HepG2 (cell line): ENCODE measurements around the gene BCLAF1. TPM values are rescaled to one million over a fixed set of nuclear protein-coding genes. Genes with fewer than 3 reads are reported as not detected.

Source experiments
- CSRNP1 ChIP-seq: sonication (generic); formaldehyde crosslinking; IDR thresholded peaks from 2 replicates; pipeline ENCODE4 v1.8.1; 2023; ENCODE audit warnings: mild to moderate bottlenecking, missing genetic modification reagents
- E2F5 ChIP-seq: sonication (generic); formaldehyde crosslinking; conservative IDR thresholded peaks from 2 replicates; pipeline ENCODE4 v1.4.0; 2020; ENCODE audit warnings: missing genetic modification reagents
- ETV6 ChIP-seq: sonication (generic); formaldehyde crosslinking; conservative IDR thresholded peaks from 2 replicates; pipeline ENCODE4 v1.4.0; 2020; ENCODE audit warnings: missing genetic modification reagents
- GPN1 ChIP-seq: sonication (generic); formaldehyde crosslinking; IDR thresholded peaks from 2 replicates; pipeline ENCODE4 v1.5.1; 2020; ENCODE audit warnings: missing genetic modification reagents, borderline replicate concordance
- JUNB ChIP-seq: sonication (generic); formaldehyde crosslinking; IDR thresholded peaks from 2 replicates; pipeline ENCODE4 v1.8.0; 2022; ENCODE audit warnings: missing genetic modification reagents, mild to moderate bottlenecking, borderline replicate concordance
- KAT7 ChIP-seq: IDR thresholded peaks from 2 replicates; pipeline ENCODE4 v1.6.1; 2018; ENCODE audit warnings: borderline replicate concordance, missing compliant biosample characterization
- LCORL ChIP-seq, 2 experiments: fragments of 450-650 bp in 1 of 2; sonication (generic) in 1 of 2; formaldehyde crosslinking in 1 of 2; IDR thresholded peaks; 2 replicates each; pipeline versions ENCODE4 v1.5.0 to v1.6.1; 2017 to 2020; ENCODE audit warnings: antibody characterized with exemption in 1 of 2, missing genetic modification reagents in 1 of 2
- MTA3 ChIP-seq: sonication (generic); formaldehyde crosslinking; IDR thresholded peaks from 2 replicates; pipeline ENCODE4 v1.4.0; 2020; ENCODE audit warnings: missing genetic modification reagents
- PITX1 ChIP-seq: sonication (generic); formaldehyde crosslinking; IDR thresholded peaks from 2 replicates; pipeline ENCODE4 v1.5.1; 2020; ENCODE audit warnings: mild to moderate bottlenecking, missing genetic modification reagents
- RFX3 ChIP-seq: IDR thresholded peaks from 2 replicates; pipeline ENCODE4 v1.6.1; 2016; ENCODE audit warnings: missing biosample characterization, missing genetic modification reagents
- TAF15 ChIP-seq: fragments of 200-400 bp; formaldehyde crosslinking; IDR thresholded peaks from one replicate; pipeline ENCODE4 v1.6.1; 2018; ENCODE audit warnings: mild to moderate bottlenecking, low read depth, low read length; ENCODE audit not compliant: poor library complexity, severe bottlenecking
- TEF ChIP-seq: sonication (generic); formaldehyde crosslinking; IDR thresholded peaks from 2 replicates; pipeline ENCODE4 v1.5.0; 2020; ENCODE audit warnings: missing genetic modification reagents
- TOPORS ChIP-seq: sonication (generic); formaldehyde crosslinking; IDR thresholded peaks from 2 replicates; pipeline ENCODE4 v1.8.0; 2023; ENCODE audit warnings: mild to moderate bottlenecking, missing genetic modification reagents
- ZBTB33 ChIP-seq: sonication (generic); formaldehyde crosslinking; IDR thresholded peaks from 2 replicates; pipeline ENCODE4 v1.4.0; 2020; ENCODE audit warnings: missing genetic modification reagents
- ZNF280D ChIP-seq: sonication (generic); formaldehyde crosslinking; IDR thresholded peaks from 2 replicates; pipeline ENCODE4 v1.5.1; 2020; ENCODE audit warnings: mild to moderate bottlenecking, missing genetic modification reagents
- ZNF530 ChIP-seq: sonication (generic); formaldehyde crosslinking; IDR thresholded peaks from 2 replicates; pipeline ENCODE4 v1.5.0; 2020; ENCODE audit warnings: low read depth, mild to moderate bottlenecking, missing genetic modification reagents
- ZNF547 ChIP-seq: sonication (generic); formaldehyde crosslinking; IDR thresholded peaks from 2 replicates; pipeline ENCODE4 v1.5.1; 2020; ENCODE audit warnings: mild to moderate bottlenecking, missing genetic modification reagents
- ZNF644 ChIP-seq: IDR thresholded peaks from 2 replicates; pipeline ENCODE4 v1.6.1; 2016; ENCODE audit warnings: low read depth
- ZNF747 ChIP-seq: sonication (generic); formaldehyde crosslinking; IDR thresholded peaks from 2 replicates; pipeline ENCODE4 v1.8.1; 2023; ENCODE audit warnings: missing genetic modification reagents, mild to moderate bottlenecking, borderline replicate concordance
- polyA plus RNA-seq, 8 experiments: library from polyadenylated mRNA; depleted of rRNA in 3 of 8; stranded (reverse) in 7 of 8; unstranded in 1 of 8; fragments of >200 nt; fragmentation: Illumina TruSeq in 4 of 8; extraction: Trizol in 4 of 8; gene quantifications; 2 replicates each; pipeline versions ENCODE4 v1.2.1 to v1.2.3, GENCODE V29; 2011 to 2016; ENCODE audit warnings: low read depth in 4 of 8, missing spikeins in 1 of 8, mixed read lengths in 1 of 8; ENCODE audit not compliant: insufficient read depth in 1 of 8
- total RNA-seq, 5 experiments: library from RNA; depleted of rRNA; stranded (reverse); fragments of >200 nt; fragmentation: Illumina TruSeq; extraction: Trizol; gene quantifications; 2 replicates each; pipeline ENCODE4 v1.2.3, GENCODE V29; 2016; ENCODE audit warnings: low read depth in 1 of 5

Gene BCLAF1
- total and polyA plus RNA-seq, 2 of the 13 experiments (the other 11 are each of a cell fraction or from before 2014, with no cell fraction given), result 55.3 to 292 TPM

- TF ChIP-seq ZBTB33 (CRISPR knock-in tag) (no peak; the same call in 1 of the 2 replicates), RFX3 (CRISPR knock-in tag) (no peak), ZNF547 (CRISPR knock-in tag) (peak; percentile 96), ZNF747 (peak; percentile 42; the same call in 1 of the 2 replicates), TAF15 (no peak), ZNF530 (CRISPR knock-in tag) (no peak), CSRNP1 (CRISPR knock-in tag) (peak; percentile 66; the same call in 1 of the 2 replicates), ZNF644 (CRISPR knock-in tag) (no peak), PITX1 (CRISPR knock-in tag) (no peak), E2F5 (CRISPR knock-in tag) (peak; percentile 33; the same call in 1 of the 2 replicates), GPN1 (CRISPR knock-in tag) (no peak; the same call in 1 of the 2 replicates), ETV6 (peak; percentile 2), ZNF280D (peak; percentile 94), TEF (peak; percentile 30), JUNB (CRISPR knock-in tag) (no peak), MTA3 (0 out of 2 replicates have a peak, but pooled peaks have one; percentile 24), TOPORS (CRISPR knock-in tag) (peak; percentile 91; the same call in 1 of the 2 replicates), KAT7 (CRISPR knock-in tag) (0 out of 2 replicates have a peak, but pooled peaks have one; percentile 41), LCORL (IDR thresholded peaks at IDR 0.05) (no peak; the same call in 1 of the 2 replicates), LCORL (CRISPR knock-in tag; IDR thresholded peaks at IDR 0.05) (peak; percentile 70)
Measured at GRCh38 chr6:136289579-136290409, at the start of gene BCLAF1 (continued).
